Activated CD4-positive, alpha-beta T cell treated with anti-CD3 and anti-CD28 coated beads, Interleukin-2, amount 50 U/mL, for 4 hours (primary cell): ENCODE results near the gene DENND1B.

Experiments
- DNase-seq, 2 experiments: peaks; one replicate each; pipeline ENCODE4 v3.0.0-alpha.2; 2020

The DENND1B gene

GRCh38 chr1:197462539-197462938 lies 312.7 kb downstream of the DENND1B start:
- no peak for DNase-seq
